ENCODE data around the gene IL23R. TPM values are rescaled to one million over a fixed set of nuclear protein-coding genes. Genes with fewer than 3 reads are reported as not detected.

The IL23R gene
- total RNA-seq, 1 donor from 2014 or later: not detected

GRCh38 chr1:67281244-67281643 lies 115.0 kb downstream of the IL23R start:
- H3K4me1 ChIP-seq (ENCODE audit: insufficient read depth, low read length): no peaks in the 10 kb centered on the region
- FAIRE-seq (no peak), DNase-seq (ENCODE audit: low read depth) (no peak)
- peaks cover 4% of the 10 kb centered on the region for H3K4me1 Mint-ChIP-seq (ENCODE audit: low read depth, unreplicated experiment)
- H3K36me3 ChIP-seq (ENCODE audit: insufficient read depth, low read length): no peaks in the 10 kb centered on the region
- H2AFZ ChIP-seq (ENCODE audit: low read depth, low read length): no peak overlapping the region
- no peaks in the 10 kb centered on the region for H3K36me3 Mint-ChIP-seq (ENCODE audit: low read depth, unreplicated experiment)
- no peak for TF ChIP-seq CTCF (IDR thresholded peaks at IDR 0.05; ENCODE audit: insufficient read depth, low read depth, low read length)
- TF ChIP-seq EZH2 (IDR thresholded peaks at IDR 0.05; ENCODE audit: insufficient read depth, low read length): no peak
- no peak overlapping the region for H3K4me3 Mint-ChIP-seq (ENCODE audit: unreplicated experiment)
- no peaks in the 10 kb centered on the region for H4K20me1 ChIP-seq (ENCODE audit: insufficient read depth, low read length)
- H3K9ac ChIP-seq (ENCODE audit: low read length): no peak overlapping the region
- peaks cover 2% of the 10 kb centered on the region for H3K27me3 Mint-ChIP-seq (ENCODE audit: low read depth, unreplicated experiment)
- no peaks in the 10 kb centered on the region for H3K27me3 ChIP-seq (ENCODE audit: insufficient read depth, low read length)
- no peaks in the 10 kb centered on the region for H3K9me3 ChIP-seq (ENCODE audit: insufficient read depth, low read depth, low read length)
- H3K4me2 ChIP-seq (ENCODE audit: low read length): no peak overlapping the region
- H3K27ac Mint-ChIP-seq (ENCODE audit: unreplicated experiment): no peak overlapping the region
- H3K27ac ChIP-seq (ENCODE audit: low read depth, low read length): no peak overlapping the region
- H3K79me2 ChIP-seq (ENCODE audit: insufficient read depth, low read length): no peaks in the 10 kb centered on the region
- H3K9me3 Mint-ChIP-seq (ENCODE audit: unreplicated experiment): peaks cover 1% of the 10 kb centered on the region
- H3K4me3 ChIP-seq (ENCODE audit: insufficient read depth, low read depth, low read length): no peak overlapping the region

DNA sequence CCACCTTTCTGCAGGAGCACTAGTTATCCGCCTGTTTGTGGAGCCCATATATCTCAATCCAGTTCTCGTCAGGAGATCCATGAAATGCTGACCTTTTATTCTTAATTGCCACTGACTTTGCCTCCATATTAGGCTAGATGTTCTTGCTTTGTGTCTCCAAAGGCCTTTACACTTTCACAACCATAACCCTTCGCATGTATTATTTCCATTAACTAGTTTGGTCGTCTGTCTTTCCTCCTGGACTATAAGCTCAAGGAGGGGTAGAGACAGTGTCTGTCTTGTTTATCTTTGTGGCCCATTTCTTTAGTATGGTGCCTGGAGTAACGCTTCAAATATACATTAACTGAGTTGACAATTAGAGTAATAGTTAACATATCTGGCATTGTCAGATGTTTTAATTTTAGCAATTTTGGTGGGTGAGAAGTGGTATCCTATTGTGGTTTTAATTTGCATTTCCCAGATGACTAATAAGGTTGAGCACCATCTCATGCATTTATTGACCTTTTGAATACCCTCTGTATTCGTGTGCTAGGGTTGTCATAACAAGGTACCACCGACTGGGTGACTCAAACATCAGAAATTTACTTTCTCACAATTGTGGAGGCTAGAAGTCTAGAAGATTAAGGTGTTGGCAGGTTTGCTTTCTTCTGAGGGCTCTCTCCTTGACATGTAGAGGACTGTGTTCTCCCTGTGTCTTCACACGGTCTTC lies 119.7 kb downstream of the IL23R start:
- Histone ChIP-seq H3K9ac (ENCODE audit: low read length) (no peak overlapping the region), H3K27me3 (ENCODE audit: insufficient read depth, low read length) (no peaks in the 10 kb centered on the region), H4K20me1 (ENCODE audit: insufficient read depth, low read length) (no peaks in the 10 kb centered on the region), H3K79me2 (ENCODE audit: insufficient read depth, low read length) (no peaks in the 10 kb centered on the region), H3K4me1 (ENCODE audit: insufficient read depth, low read length) (no peaks in the 10 kb centered on the region), H3K27ac (ENCODE audit: low read depth, low read length) (no peak overlapping the region), H3K36me3 (ENCODE audit: insufficient read depth, low read length) (no peaks in the 10 kb centered on the region), H2AFZ (ENCODE audit: low read depth, low read length) (no peak overlapping the region), H3K4me3 (ENCODE audit: insufficient read depth, low read depth, low read length) (no peak overlapping the region), H3K4me2 (ENCODE audit: low read length) (no peak overlapping the region), H3K9me3 (ENCODE audit: insufficient read depth, low read depth, low read length) (no peaks in the 10 kb centered on the region)
- TF ChIP-seq CTCF (IDR thresholded peaks at IDR 0.05; ENCODE audit: insufficient read depth, low read depth, low read length): no peak
- no peak for TF ChIP-seq EZH2 (IDR thresholded peaks at IDR 0.05; ENCODE audit: insufficient read depth, low read length)
- DNase-seq (ENCODE audit: low read depth): peak; percentile 52
- Mint-ChIP-seq H3K27me3 (ENCODE audit: low read depth, unreplicated experiment) (peaks cover 2% of the 10 kb centered on the region), H3K9me3 (ENCODE audit: unreplicated experiment) (peaks cover 2% of the 10 kb centered on the region), H3K4me3 (ENCODE audit: unreplicated experiment) (no peak overlapping the region), H3K27ac (ENCODE audit: unreplicated experiment) (peak overlapping the region; percentile 55), H3K4me1 (ENCODE audit: low read depth, unreplicated experiment) (peaks cover 9% of the 10 kb centered on the region), H3K36me3 (ENCODE audit: low read depth, unreplicated experiment) (no peaks in the 10 kb centered on the region)
- FAIRE-seq: peak; percentile 23

GRCh38 chr1:67290236-67290635 lies 124.0 kb downstream of the IL23R start:
- Mint-ChIP-seq H3K36me3 (ENCODE audit: low read depth, unreplicated experiment) (no peaks in the 10 kb centered on the region), H3K4me1 (ENCODE audit: low read depth, unreplicated experiment) (peaks cover 9% of the 10 kb centered on the region), H3K27ac (ENCODE audit: unreplicated experiment) (no peak overlapping the region), H3K4me3 (ENCODE audit: unreplicated experiment) (no peak overlapping the region), H3K9me3 (ENCODE audit: unreplicated experiment) (peaks cover 6% of the 10 kb centered on the region), H3K27me3 (ENCODE audit: low read depth, unreplicated experiment) (no peaks in the 10 kb centered on the region)
- Histone ChIP-seq H3K4me1 (ENCODE audit: insufficient read depth, low read length) (no peaks in the 10 kb centered on the region), H3K36me3 (ENCODE audit: insufficient read depth, low read length) (no peaks in the 10 kb centered on the region), H3K4me2 (ENCODE audit: low read length) (no peak overlapping the region), H3K27me3 (ENCODE audit: insufficient read depth, low read length) (no peaks in the 10 kb centered on the region), H3K4me3 (ENCODE audit: insufficient read depth, low read depth, low read length) (no peak overlapping the region), H2AFZ (ENCODE audit: low read depth, low read length) (no peak overlapping the region), H3K27ac (ENCODE audit: low read depth, low read length) (no peak overlapping the region), H4K20me1 (ENCODE audit: insufficient read depth, low read length) (no peaks in the 10 kb centered on the region), H3K79me2 (ENCODE audit: insufficient read depth, low read length) (no peaks in the 10 kb centered on the region), H3K9me3 (ENCODE audit: insufficient read depth, low read depth, low read length) (no peaks in the 10 kb centered on the region), H3K9ac (ENCODE audit: low read length) (no peak overlapping the region)
- TF ChIP-seq EZH2 (IDR thresholded peaks at IDR 0.05; ENCODE audit: insufficient read depth, low read length) (no peak), CTCF (IDR thresholded peaks at IDR 0.05; ENCODE audit: insufficient read depth, low read depth, low read length) (no peak)
- FAIRE-seq (no peak), DNase-seq (ENCODE audit: low read depth) (no peak)
